Effector CD4-positive, alpha-beta T cell (primary cell): ENCODE results near the gene LIMS2.
A peak's percentile ranks its signal among the peaks of the same experiment; 100 is the strongest.

Experiments used
- DNase-seq: peaks from one replicate; pipeline ENCODE4 v3.0.0-alpha.2; 2020

LIMS2 gene

DNA sequence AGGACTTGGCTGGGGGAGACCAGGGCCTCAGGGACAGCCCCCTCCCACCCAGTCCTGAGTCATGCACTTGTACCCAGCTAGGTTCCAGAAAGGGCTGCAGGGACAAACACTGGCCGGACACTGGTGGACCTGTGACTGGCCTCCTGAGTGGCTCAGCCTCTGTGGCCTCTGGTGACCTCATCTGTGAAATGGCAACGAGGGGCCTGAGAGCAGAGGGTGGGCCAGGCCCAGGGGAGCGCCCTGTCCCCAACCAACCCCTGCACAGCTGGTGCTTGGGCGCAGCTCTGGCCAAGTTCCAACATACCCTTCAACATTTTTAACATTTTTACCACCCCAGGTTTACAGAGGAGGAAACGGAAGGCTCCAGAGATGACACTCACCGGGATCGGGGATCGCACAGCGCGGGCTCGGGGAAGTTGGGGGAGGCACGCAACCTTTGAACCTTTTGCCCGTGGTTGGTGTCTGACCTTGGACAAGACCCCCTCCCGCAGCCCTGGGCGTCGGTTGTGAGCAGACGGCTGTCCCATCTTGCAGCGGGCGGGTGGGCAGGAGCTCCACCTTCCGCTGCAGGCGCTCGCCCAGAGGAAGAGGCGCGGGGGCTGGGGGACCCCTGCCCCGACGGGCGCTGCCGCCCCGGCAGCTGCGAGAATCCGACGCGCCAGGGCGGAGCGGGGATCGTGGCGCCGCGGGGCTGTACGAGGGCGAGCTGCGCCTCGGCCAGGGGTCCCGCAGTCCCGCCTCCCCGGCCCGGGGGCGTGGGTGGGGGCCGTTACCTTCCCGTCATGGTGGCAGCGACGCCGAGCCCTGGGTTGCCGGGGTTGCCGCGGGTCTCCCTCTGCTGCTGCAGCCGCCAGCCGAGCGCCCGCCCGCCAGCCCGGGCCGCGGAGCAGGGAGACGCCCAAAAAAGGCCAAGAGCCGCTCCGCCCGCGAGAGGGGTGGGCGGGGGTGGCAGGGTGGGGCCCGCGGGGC, 805 bp downstream of the LIMS2 start:
- no peak for DNase-seq

GRCh38 chr2:127673291-127674069, 1.9 kb downstream of the LIMS2 start:
- DNase-seq: no peak

DNA sequence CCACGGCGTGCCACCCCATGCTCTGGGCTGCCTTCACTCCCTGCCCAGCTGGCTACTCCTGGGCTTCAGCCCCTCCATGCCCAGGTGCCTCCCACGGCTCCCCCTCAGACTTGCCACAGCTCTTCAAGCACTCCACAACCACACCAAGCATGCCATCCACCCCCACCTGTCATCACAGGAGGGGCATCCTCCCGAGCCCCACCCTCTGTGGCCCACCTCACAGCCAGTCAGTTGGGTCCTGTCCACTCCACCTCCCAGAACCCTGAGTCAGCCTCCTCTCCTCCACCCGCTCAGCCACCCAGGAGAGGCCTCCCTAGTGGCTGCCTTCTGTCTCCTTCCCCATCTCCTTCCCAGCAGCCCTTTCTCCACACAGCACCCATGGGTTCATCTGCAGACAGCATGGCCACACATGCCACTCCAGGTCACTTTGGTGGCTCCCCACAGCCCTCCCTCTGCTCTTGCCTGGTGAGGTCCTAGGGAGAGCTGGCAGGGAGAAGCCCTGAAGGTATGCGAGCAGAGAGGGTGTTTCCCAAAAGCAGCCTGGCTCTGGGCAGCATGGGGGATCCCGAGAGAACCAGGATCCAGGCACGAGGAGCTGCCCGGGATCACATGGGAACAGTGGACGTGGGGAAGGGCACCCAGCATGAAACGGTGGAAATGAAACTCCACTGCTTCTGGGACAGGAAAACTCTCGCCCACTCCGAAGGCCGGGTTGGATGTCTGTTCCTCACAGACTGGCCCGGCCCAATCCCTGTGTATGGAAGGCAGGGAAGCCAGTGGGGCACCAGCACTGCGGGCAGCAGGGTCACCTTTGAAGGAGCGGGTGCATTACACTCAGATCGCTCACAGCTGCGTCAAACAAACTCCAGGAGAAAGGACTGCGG, 2.7 kb downstream of the LIMS2 start:
- DNase-seq: no peak

DNA sequence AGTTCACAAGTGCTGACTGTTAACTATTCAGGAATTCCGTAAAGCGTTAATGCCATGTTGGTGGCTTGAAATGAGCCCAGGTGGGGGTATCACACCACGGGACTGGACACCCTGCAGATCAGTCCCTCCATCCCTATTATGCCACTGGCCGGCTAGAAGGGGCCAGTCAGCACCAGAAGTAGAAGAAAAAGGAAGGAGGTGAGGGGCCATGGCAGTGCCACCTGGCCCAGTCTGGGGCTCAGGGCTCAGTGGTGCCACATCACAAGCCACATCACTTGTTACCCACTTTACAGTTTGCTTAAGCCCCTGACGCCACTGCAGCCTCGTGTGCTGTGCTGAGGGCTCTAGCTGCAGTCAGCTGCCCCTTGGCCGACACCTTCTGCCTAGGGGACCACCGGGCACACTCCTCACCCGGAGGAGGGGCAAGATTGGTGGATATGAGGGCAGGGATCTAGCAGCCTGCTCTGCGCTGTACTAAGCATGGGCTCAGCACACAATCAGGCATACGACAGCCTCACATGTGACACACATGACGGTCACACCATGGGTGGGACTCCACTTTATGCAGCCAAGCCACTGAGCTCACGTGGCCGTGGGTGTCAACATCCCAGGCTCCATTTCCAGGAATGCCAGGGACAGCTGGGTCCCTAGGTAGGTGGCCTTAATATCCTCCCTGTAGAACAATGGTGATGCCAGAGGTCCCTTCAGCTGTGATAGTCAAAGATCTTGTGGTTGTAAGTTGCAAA, 3.6 kb downstream of the LIMS2 start:
- DNase-seq: no peak

DNA sequence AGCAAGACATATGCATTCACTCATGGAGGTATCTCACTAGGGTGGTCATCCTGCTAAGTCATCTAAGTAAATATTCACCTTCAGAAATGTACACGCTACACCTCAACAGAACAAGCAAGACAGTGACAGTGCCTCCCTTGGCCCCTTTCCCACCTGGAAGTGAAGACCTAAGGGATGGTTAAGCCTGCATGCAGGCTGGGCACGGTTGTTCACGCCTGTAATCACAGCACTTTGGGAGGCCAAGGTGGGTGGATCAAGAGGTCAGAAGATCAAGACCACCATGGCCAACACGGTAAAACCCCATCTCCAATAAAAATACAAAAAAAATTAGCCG, 4.4 kb downstream of the LIMS2 start:
- no peak for DNase-seq

DNA sequence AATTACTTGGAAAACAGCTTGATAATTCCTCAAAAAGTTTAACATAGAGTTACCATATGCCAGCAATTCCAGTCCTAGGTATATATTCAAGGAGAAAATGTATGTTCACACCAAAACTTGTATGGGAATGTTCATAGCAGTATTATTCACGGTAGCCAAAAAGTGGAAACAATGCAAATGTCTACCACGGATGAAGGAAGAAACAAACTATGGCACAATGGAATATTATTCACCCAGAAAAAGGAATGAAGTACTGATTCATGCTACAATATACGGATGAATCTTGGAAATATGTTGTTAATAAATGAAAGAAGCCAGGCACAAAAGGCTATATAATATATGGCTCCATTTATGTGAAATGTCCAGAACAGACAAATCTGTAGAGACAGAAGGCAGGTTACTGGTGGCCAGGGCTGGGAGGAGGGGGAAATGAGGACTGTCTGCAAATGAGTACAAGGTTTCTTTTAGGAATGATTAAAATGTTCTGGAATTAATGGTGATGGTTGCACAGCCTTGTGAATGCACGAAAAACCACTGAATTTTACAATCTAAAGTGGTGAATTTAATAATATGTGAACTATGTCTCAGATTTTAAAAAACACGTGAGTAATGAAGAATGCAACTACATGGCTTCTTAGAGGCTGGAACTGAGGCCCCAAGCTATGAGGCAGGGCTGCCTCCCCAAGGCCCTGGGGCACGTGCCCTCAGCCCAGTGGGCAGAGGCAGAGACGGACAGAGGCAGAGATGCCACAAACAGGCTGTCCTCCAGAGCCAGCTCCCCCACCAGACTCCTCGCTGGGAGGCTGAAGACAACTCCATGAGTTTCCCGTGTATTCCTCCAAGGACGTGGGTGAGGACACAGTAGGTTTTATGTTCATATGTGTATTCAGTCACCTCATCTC, 5.0 kb downstream of the LIMS2 start:
- no peak for DNase-seq

DNA sequence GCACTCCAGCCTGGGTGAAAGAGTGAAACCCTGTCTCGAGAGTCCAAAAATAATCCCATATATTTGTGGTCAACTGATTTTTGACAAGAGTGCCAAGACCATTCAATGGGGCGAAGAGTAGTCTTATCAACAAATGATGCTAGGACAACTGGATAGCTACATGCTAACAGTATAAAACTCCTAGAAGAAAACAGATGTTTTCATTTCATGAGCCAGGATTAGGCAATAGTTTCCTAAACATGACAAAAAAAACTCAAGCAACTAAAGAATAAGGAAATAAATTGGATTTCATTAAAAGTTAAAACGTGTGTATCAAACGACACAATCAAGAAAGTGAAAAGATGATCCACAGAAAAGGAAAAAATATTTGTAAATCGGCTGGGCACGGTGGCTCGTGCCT, 6.3 kb downstream of the LIMS2 start:
- DNase-seq: no peak

DNA sequence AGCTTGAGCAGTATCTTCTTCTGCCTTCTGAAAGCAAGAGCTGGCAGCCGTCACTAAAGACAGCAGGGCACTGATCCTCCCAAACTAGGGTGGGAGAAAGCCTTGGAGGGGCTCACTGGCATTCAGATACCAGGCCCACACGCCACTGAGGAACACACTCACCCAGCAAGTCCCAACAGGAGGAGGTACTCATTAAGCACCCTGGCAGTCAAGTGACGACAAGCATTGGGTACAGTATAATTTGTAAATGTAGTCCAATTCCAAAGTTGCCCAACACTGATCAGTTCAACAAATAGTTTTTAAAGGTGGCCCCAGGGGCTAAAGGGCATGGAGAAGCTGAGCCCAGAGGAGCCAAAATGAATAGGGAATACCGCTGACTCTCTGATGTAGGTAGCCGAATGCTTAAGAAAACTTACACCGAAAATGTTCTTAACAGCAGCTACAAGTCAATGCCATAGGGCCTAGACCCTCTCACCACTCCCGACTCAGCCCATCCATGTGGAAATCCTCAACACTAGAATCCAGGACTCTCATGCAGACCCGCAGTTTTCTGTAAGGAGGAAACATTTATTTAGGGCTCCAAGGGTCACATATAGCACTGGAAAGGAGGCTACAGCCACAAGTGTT, 9.9 kb downstream of the LIMS2 start:
- no peak for DNase-seq

- no peak for DNase-seq
Measured at GRCh38 chr2:127664895-127665225, 10.5 kb downstream of the LIMS2 start.

DNA sequence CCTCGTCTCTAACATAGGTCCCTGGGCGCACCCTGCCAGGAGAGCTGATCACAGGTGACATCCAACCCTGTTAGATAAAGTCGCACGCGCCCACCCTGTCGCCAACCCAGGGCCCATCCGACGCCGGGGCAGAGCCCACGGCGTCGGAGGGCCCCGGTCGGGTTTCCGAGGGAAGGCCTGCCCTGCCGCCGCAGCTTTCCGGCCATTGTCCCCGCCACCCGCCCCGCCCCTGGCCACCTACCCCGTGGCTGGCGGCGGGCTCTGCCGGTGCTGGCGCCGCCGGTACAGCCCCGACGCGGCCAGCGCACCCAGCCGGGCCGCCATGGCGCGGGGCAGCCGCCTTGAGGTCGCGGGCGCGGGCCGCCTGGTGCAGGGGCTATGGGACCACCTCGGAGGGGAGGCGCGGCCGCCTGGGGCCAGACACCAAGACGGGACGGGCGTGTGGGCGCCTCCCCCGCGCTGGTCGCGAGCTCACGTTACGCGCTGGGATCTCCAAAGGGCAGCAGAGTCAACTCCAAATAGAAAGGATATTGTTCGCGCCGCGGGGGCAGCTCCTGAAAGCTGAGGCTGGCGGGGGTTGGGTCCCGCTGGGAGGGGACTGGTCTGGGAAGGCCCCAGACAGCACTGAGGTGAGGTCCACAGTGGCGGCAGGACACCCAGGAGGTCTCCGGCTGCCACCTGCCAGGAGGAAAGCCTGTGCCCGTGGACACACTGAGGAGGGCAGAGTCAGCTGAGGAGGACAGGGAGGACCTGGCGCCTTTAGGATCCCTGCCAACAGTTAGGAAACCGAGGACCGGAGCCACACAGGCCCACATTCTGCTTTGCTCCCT, 11.1 kb downstream of the LIMS2 start:
- no peak for DNase-seq

DNA sequence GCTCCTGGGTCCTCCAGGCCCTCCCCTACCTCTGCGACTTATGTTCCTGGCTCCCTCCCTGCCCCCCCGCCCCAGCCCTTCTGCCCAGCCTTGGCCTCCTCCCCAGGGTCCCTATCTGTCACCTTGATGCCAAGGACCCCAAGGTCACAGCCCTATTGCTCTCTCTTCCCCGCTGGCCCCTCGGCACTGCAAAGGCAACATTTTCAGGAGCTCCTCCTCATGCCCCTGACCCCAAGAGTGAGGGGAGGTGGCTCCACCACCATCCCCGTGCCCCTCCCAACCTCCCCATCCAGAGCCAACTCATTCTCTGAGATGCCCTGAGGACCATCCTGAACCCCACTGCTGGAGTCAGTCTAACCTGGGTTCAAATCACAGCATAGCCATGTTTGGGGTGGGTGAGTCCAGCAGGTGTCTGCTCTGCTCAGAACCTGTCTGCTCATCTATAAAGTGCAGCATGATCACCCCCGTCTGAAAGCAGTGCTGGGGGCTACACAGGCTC, 11.7 kb downstream of the LIMS2 start:
- DNase-seq: peak; percentile 0

DNA sequence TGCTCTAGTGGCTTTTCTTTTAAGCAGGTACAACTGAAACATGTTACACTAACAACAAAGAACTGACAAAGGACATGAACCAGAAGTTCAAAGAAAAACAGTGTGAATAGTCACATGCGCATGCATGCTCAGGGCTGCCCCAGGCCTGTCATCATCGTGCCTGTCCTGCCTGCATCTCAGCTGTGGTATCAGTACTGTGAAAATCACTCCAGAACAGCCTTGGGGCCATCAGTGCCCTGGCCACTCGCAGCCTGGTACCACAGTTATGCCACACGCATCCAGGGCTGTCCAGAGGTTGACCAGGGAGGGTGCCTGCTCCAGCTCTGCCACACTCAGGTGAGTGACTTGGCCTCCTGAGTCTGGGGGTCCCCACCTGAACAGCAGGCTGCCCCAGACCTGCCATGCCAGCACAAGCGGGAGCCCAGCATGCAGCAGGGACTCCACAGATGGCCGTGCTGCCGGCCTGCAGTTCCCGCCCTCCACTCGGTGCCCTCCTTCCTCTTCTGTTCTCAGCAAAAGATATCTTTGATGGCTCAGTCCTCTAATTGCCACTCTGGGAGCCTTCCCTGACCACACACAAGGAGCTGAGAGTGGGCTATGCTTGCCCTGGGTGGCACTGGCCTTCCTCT, 12.3 kb downstream of the LIMS2 start:
- no peak for DNase-seq

GRCh38 chr2:127661949-127662510, 13.3 kb downstream of the LIMS2 start:
- DNase-seq: no peak

DNA sequence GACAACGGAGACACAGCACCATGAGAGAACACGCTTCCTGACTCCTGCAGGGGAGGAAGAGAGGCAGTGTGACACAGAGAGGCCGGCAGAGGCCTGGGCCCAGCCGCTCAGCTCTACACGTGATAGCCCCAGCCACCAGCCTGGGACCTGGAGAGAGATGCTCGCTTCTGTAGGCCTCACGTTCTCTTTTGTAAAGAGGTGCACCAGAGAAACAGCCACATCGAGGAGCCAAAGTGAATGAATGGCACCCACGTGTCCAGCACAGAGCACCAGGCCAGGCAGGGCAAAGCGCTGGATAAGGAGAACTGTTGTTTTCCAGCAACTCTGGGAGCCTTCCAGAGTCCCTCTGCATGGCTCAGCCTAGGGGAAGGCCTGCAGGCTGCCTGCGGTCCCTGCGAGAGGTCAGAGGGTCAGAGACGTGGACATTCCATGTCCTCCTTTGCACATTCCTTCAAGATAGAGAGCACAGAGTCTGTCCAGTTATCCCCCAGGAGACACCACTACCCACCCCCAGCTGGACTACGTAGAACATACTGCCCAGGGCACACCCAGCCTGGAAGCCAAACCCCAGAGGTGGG, 14.2 kb downstream of the LIMS2 start:
- no peak for DNase-seq

DNA sequence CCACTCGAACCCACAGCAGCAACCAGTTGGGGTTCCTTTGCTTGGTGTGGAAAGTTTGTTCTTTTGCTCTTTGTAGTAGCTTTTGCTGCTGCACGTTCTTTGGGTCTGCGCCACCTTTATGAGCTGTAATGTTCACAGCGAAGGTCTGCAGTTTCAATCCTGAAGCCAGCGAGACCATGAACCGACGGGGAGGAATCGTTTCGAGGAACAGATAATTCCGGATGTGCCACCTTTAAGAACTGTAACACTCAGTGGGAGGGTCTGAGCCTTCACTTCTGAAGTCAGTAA, 15.1 kb downstream of the LIMS2 start:
- DNase-seq: no peak

DNA sequence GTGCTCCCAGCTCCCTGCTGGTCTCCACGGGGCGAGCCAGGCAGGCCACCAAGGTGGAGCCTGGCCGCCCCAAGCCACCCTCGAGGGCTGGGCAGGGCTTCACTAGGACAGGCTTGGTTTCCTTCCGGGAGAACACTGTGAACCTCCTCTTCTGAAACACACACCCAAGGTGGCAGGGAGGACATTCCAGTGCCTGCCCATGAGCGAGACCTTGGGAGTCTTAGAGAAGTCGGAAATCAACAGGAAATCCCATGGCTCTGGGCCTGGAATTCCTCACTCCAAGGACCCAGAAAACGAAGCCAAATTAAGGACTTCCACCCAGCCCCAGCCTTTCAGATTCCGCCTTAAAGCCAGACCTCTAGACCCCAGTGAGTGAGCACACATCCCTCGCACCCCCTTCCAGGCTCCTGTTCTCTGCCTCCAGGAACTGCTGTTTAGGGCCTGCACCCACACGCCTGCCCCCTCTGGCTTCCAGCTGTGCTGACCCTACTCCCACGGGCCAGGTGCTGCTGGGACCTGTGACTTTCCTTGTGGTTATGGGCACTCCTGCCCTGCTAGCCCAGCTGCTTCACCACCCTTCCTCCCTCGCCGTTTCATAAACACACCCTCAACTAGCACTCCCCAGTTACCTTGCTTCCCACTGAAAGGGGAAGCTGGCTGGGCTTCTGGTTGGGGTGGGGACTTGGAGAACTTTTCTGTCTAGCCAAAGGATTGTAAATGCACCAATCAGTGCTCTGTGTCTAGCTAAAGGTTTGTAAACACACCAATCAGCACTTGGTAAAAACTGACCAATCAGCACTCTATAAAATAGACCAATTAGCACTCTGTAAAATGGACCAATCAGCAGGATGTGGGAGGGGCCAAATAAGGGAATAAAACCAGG, 15.7 kb downstream of the LIMS2 start:
- DNase-seq: no peak

DNA sequence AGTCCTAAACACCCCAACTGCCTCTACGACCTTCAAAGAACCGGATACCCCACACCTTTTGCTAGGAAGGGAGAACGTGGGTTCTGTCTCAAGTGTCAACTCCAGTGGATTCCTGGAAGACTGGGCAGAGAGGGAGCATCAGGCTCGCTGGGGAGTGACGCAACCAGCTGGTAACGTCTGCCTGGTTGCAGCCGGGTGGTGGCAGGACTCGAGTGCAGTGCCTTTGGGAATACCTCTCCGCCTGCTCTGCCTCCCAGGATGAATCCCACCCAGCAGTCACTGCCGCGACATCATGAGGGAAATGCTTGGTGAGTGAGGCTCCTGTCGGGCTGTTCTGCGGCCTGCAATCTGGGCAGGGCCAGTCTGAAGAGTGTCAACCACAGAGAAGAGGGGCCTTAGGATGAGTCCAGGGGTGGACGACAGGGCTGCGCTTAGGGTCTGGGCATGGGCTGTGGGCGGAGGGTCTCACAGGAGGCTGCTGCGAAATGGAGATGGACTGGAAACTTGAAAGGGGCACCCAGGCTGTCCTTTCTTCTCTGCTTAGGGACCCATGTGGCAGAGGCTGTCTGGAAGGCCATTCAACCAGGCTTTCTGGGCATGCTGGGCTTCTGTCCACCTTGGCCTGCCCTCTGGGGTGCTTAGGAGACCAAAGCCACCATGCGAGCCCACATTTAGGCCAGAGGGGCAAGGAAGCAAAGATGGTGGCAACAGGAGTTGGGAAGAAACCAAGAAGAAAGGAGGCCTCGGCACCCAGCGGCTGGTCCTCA, 16.5 kb downstream of the LIMS2 start:
- no peak for DNase-seq
